ENCODE results near the gene RNFT2.

Gene RNFT2

GRCh38 chr12:116838365-116838764, 100.2 kb downstream of the RNFT2 start:
- DNase-seq: no peak

- DNase-seq: no peak
These were observed 101.2 kb downstream of the RNFT2 start for GRCh38 chr12:116839287-116839830.

- no peak for DNase-seq
These were observed 105.0 kb downstream of the RNFT2 start for GRCh38 chr12:116843085-116843484.

GRCh38 chr12:116849216-116849615, 111.1 kb downstream of the RNFT2 start:
- no peak for DNase-seq

GRCh38 chr12:116852303-116852702, 114.2 kb downstream of the RNFT2 start:
- DNase-seq: no peak

- no peak for DNase-seq
These were observed 115.4 kb downstream of the RNFT2 start for GRCh38 chr12:116853507-116853906.

- DNase-seq: no peak
These were observed 117.8 kb downstream of the RNFT2 start for GRCh38 chr12:116855744-116856470.

- DNase-seq: no peak
These were observed 118.6 kb downstream of the RNFT2 start for GRCh38 chr12:116856729-116857128.

GRCh38 chr12:116859079-116859478, 121.0 kb downstream of the RNFT2 start:
- DNase-seq: no peak

- no peak for DNase-seq
These were observed 122.1 kb downstream of the RNFT2 start for GRCh38 chr12:116860263-116860662.

- no peak for DNase-seq
These were observed 123.2 kb downstream of the RNFT2 start for GRCh38 chr12:116861320-116861719.

GRCh38 chr12:116862167-116862566, 124.1 kb downstream of the RNFT2 start:
- no peak for DNase-seq

- no peak for DNase-seq
These were observed 125.2 kb downstream of the RNFT2 start for GRCh38 chr12:116863275-116863767.

- no peak for DNase-seq
These were observed 126.5 kb downstream of the RNFT2 start for GRCh38 chr12:116864371-116865160.

- no peak for DNase-seq
These were observed 129.4 kb downstream of the RNFT2 start for GRCh38 chr12:116867523-116867922.

- no peak for DNase-seq
These were observed 132.2 kb downstream of the RNFT2 start for GRCh38 chr12:116870306-116870705.

GRCh38 chr12:116874324-116874995, 136.3 kb downstream of the RNFT2 start:
- DNase-seq: no peak

- no peak for DNase-seq
These were observed 138.2 kb downstream of the RNFT2 start for GRCh38 chr12:116876151-116876869.

GRCh38 chr12:116878567-116879508, 140.7 kb downstream of the RNFT2 start:
- no peak for DNase-seq

- DNase-seq: peak; percentile 42
These were observed 141.5 kb downstream of the RNFT2 start for GRCh38 chr12:116879509-116880212.
